Skin epidermis (tissue), 12 donors: ENCODE results near the gene PDCD6IP.
"Not testable (repeated sequence)": the region's sequence is repeated elsewhere in the genome, so short reads cannot be mapped to it uniquely, and the experiment has no call there.

Source experiments
- H3K27ac ChIP-seq, 21 experiments: fragments of 200-600 bp; sonication (generic) in 11 of 21; one replicate each; pipeline ENCODE4 v1.5.0; 2020; ENCODE audit warnings: mild to moderate bottlenecking in 3 of 21, inconsistent platforms in 2 of 21, moderate library complexity in 2 of 21
- H3K4me3 ChIP-seq, 7 experiments: fragments of 200-600 bp; sonication (generic) in 2 of 7; one replicate each; pipeline ENCODE4 v1.5.0; 2020; ENCODE audit warnings: inconsistent platforms in 2 of 7, mild to moderate bottlenecking in 2 of 7, moderate library complexity in 1 of 7

The PDCD6IP gene, protein sequence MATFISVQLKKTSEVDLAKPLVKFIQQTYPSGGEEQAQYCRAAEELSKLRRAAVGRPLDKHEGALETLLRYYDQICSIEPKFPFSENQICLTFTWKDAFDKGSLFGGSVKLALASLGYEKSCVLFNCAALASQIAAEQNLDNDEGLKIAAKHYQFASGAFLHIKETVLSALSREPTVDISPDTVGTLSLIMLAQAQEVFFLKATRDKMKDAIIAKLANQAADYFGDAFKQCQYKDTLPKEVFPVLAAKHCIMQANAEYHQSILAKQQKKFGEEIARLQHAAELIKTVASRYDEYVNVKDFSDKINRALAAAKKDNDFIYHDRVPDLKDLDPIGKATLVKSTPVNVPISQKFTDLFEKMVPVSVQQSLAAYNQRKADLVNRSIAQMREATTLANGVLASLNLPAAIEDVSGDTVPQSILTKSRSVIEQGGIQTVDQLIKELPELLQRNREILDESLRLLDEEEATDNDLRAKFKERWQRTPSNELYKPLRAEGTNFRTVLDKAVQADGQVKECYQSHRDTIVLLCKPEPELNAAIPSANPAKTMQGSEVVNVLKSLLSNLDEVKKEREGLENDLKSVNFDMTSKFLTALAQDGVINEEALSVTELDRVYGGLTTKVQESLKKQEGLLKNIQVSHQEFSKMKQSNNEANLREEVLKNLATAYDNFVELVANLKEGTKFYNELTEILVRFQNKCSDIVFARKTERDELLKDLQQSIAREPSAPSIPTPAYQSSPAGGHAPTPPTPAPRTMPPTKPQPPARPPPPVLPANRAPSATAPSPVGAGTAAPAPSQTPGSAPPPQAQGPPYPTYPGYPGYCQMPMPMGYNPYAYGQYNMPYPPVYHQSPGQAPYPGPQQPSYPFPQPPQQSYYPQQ

DNA sequence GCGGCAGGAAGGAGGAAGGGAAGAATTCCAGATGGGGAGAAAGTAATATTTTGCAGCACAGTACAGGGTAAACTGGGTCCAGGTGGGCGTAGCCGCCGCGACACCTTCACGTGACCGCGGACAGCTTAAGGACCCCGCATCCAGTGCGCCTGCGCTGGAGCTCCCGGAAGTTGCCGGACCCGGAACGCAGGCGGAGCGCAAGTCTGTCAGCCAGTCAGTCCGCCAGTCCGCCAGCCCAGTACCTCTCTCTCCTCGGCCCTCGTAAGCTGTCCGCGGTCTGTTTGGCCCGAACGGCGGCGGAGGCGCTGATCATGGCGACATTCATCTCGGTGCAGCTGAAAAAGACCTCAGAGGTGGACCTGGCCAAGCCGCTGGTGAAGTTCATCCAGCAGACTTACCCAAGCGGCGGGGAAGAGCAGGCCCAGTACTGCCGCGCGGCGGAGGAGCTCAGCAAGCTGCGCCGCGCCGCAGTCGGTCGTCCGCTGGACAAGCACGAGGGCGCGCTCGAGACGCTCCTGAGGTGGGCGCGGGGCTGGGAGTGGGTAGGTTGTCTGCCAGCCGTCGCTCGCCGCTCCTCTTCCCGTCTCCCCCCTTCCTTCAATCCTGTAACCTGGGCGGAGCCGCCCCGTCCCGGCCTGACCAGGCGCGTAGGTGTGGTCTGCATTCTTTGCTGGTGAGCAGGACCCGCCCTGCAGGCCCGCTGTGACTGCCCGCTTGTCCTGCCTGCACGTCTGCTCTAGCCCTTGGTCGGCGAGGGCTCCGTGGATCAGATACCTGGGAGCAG lies at the start of gene PDCD6IP:
TSS of gene PDCD6IP (plus strand) at position 213 of the 784 bp plus-strand sequence. CDS start at position 312, 99 bp downstream.
- Histone ChIP-seq H3K27ac (peak within 1 kb of the TSS; percentile 77 to 99 (median 96)), H3K4me3 (peak within 1 kb of the TSS; percentile 45 to 94 (median 66))

DNA sequence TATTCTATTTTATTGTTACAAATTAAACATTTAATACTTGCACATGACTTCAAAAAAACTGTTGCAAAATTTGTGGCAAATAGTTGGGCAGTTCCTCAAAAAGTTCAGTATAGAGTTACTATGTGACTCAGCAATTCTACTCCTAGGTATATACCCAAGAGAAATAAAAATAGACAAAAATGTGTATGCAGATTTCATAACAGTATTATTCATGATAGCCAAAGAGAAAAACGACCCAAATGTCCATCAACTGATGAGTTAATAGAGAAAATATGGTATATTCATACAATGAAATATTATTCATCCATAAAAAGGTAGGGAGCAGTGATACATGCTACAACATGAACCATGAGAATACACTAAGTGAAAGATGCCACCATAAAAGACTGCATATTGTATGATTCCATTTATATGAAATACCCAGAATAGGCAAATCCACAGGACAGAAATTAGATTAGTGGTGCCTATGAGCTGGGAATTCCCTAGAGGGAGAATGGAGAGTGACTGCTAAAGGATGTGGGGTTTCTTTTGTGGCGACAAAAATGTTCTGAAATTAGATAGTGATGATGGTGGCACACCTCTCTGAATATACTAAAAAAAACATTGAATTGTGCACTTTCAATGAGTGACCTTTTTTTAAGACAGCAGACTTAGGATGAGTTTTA lies 48.8 kb upstream of the PDCD6IP start:
- Histone ChIP-seq H3K27ac (no peak overlapping the region), H3K4me3 (no peak overlapping the region)

- H3K4me3 ChIP-seq: no peak overlapping the region
Measured at GRCh38 chr3:33750211-33750548, 48.2 kb upstream of the PDCD6IP start.

GRCh38 chr3:33751336-33751735 lies 47.1 kb upstream of the PDCD6IP start:
- Histone ChIP-seq H3K27ac (no peak overlapping the region), H3K4me3 (no peak overlapping the region)

More at GRCh38 chr3:33750211-33750548, 48.2 kb upstream of the PDCD6IP start:
- no peak overlapping the region for H3K27ac ChIP-seq

GRCh38 chr3:33754391-33754790 lies 44.0 kb upstream of the PDCD6IP start:
- H3K4me3 ChIP-seq, H3K27ac ChIP-seq: not testable (repeated sequence)

- Histone ChIP-seq H3K4me3 (no peak overlapping the region), H3K27ac (peak overlapping the region in 2 of 21 experiments; percentile 14 to 23)
Measured at GRCh38 chr3:33758281-33758680, 40.1 kb upstream of the PDCD6IP start.

- Histone ChIP-seq H3K27ac (peak overlapping the region in 2 of 21 experiments; percentile 14 to 23), H3K4me3 (no peak overlapping the region)
Measured at GRCh38 chr3:33758864-33759263, 39.6 kb upstream of the PDCD6IP start.

DNA sequence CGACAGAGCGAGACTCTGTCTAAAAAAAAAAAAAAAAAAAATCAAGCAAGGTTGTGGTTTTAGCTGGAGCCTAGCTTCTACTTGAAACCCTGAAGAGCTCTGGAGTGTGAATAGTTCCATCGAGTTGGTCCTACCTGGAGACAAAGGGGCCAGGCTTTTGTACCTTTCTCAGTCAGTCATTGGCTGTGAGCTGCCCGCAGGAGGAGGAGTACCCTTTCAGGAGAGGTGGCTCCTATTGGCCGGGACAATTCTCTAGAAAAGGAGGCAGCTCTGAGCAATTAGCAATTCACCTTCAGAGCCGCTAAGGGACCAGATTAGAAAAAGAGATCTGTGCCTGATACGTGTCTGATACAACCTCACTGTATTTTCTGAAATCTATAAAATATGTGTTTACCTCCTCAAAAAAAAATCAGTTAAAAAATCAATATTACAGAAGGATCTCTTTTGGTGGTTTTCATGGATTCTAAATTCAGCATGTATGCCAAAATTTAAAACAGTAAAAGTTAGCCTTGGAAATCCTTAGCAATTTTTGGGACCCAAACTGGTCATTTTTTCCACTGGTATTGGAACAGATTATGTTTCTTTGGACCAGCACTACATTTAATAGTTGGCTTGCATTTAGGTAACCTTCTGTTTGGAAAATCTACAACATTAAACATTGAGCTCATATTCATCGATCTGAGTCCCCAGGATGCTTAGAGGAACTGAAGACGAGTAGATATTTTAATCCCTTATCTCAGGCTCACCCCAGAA lies 29.7 kb upstream of the PDCD6IP start:
- Histone ChIP-seq H3K4me3 (no peak overlapping the region), H3K27ac (no peak overlapping the region)

- Histone ChIP-seq H3K27ac (no peak overlapping the region), H3K4me3 (no peak overlapping the region)
Measured at GRCh38 chr3:33773637-33774036, 24.8 kb upstream of the PDCD6IP start.

DNA sequence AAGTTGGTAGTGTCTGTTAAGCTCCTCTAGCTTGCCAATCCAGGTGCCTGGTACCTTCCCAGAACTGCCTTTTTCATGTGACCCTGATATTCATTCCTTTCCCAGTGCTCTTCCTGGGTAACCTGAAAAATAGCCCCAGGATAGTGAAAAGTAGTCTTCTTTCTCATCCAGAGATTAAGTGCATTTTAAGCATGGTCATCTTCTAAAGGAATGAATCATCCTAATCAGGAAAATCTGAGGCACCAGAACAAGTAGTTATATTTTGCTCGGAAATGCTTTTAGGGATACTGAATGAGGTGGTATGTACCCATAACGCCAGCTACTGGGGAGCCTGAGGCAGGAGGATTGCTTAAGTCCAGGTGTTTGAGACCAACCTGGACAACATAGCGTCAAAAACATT lies 23.1 kb upstream of the PDCD6IP start:
- Histone ChIP-seq H3K4me3 (no peak overlapping the region), H3K27ac (no peak overlapping the region)

DNA sequence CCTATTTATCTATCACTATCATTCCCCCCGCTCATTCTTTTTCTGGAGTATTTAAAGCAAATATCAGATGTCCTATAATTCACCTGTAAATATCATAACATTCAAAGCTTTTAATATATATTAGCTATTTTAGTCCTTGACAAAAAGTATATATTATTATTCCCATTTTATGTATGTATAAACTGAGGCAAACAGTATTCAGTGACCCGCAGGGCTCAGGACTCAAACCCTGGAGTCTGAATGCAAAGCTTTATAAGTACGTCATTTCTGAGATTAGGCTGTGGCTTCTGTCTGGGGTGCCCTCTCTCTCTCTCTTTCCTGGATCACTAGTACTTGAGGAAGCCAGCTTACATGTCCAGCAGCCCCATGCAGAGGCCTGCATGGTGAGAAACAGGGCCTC lies 20.4 kb upstream of the PDCD6IP start:
- no peak overlapping the region for H3K4me3 ChIP-seq
- H3K27ac ChIP-seq: no peak overlapping the region

DNA sequence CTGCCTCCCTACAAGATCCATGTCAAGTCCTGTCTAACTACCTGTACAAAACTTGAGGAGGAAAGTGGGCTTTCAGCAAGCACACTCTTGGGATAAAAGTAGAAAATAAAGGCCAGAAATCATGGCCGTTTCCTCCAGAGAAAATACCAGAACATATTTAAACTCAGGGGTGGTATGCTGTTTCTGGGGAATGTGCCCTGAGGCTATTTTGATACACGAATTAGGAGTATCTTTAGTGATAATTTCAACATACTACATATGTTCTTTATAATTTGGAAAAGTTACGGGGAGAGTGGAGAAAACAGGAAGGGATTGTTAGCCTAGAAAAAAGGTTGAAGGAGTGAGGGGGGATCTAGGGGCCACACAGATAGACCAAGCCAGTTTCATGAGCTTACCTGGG lies 18.7 kb upstream of the PDCD6IP start:
- H3K27ac ChIP-seq: no peak overlapping the region
- no peak overlapping the region for H3K4me3 ChIP-seq

DNA sequence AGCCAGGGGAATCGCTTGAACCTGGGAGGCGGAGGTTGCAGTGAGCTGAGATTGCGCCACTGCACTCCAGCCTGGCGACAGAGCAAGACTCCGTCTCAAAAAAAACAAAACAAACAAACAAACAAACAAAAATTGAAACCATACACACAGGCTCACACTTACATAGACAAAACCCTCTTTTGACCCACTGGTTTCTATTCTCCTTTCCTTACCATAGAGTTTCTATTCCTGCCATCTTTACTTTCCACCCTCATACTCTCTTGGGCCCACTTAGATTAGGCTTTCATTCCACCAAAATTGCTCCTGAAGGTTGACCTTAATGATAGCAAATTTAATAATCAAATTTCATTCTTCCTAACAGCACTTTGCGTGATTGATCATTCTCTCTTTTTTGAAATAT lies 17.0 kb upstream of the PDCD6IP start:
- not testable (repeated sequence) for H3K27ac ChIP-seq, H3K4me3 ChIP-seq

DNA sequence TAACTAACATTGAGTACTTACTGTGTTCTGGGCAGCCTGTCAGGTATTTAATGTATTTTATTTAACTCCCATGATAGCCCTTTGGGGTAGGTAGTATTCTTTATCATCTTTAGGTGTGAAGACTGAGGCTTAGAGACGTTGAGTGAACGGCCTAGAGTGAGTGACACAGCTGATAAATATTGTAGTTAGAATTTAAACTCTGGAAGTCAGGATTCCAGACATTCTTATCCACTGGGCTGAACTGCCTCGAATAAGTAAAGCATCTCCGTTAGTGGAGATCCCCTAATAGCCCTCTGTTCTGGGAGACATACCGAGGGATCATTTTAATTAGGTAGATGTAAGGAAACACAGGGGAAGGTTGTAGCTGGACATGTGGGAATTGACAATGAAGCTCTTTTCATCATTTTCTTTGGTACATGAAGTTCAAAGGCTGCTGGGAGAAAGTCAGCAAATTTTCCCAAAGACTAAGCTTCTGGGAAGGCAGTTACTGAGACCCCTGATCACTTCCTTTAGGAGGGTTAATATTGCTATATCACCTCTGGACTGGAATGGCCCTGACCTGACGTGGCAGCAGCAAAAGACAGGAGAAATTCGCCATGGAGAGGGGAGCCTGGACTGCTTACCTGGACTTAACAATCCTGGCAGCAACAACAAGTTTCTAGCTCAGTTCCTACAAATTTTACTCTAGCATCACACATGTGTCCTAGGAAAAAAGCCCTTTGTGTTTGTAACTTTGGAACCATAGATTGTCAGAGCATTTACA lies 11.7 kb upstream of the PDCD6IP start:
- no peak overlapping the region for H3K27ac ChIP-seq
- H3K4me3 ChIP-seq: peak overlapping the region in 1 of 7 experiments; percentile 7

- Histone ChIP-seq H3K27ac (no peak overlapping the region), H3K4me3 (peak overlapping the region in 1 of 7 experiments; percentile 7)
Measured at GRCh38 chr3:33787328-33788009, 11.0 kb upstream of the PDCD6IP start.

GRCh38 chr3:33789183-33789954 lies 9.1 kb upstream of the PDCD6IP start:
- no peak overlapping the region for H3K27ac ChIP-seq
- H3K4me3 ChIP-seq: no peak overlapping the region

- no peak overlapping the region for H3K27ac ChIP-seq
- no peak overlapping the region for H3K4me3 ChIP-seq
Measured at GRCh38 chr3:33790091-33790490, 8.3 kb upstream of the PDCD6IP start.
